ENCODE data around the gene ARMH2.
"Not testable (repeated sequence)": the region's sequence is repeated elsewhere in the genome, so short reads cannot be mapped to it uniquely, and the experiment has no call there.

ARMH2 gene

DNA sequence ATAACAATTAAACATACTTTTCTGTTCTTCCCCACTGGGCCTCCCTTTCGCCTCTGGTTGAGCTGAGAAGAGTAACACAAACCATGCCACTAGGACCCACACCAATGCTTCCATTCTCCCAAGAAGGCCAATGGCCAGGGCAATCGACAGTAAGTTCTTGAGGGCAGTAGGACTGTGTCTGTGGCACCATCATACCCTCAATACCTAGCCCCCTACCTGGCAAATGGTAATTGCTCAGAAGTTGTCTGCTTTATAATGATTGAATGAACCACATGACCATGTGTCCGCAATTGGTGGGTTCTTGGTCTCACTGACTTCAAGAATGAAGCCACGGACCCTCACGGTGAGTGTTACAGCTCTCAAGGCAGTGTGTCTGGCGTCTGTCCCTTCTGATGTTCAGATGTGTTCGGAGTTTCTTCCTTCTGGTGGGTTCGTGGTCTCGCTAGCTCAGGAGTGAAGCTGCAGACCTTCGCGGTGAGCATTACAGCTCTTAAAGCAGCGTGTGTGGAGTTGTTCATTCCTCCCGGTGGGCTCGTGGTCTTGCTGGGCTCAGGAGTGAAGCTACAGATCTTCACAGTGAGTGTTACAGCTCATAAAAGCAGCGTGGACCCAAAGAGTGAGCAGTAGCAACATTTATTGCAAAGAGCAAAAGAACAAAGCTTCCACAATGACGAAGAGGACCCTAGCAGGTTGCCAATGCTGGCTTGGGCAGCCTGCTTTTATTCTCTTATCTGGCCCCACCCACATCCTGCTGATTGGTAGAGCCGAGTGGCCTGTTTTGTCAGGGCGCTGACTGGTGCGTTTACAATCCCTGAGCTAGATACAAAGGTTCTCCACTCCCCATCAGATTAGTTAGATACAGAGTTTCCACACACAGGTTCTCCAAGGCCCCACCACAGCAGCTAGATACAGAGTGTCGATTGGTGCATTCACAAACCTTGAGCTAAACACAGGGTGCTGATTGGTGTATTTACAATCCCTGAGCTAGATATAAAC lies 33.6 kb downstream of the ARMH2 start:
- DNase-seq (ENCODE audit: low read depth): not testable (repeated sequence)

DNA sequence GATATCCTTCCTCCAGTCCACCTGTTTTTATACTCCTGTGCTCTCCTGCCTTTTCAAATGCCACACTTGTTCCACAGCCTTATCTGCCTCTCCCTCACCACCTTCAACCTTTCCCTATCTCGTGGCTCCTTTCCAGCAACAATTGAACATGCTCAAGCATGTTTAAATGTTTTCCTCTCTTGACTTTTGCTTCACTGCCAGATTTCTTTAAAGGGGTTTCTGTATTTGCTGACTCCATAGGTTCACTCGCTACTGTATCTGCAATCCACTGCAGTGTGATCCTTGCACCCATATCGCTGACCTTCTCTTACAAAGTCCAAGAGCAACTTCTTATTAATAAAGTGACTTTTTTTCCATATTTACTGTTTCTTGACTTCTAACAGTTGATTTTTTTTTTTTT lies 35.1 kb downstream of the ARMH2 start:
- DNase-seq (ENCODE audit: low read depth): no peak

DNA sequence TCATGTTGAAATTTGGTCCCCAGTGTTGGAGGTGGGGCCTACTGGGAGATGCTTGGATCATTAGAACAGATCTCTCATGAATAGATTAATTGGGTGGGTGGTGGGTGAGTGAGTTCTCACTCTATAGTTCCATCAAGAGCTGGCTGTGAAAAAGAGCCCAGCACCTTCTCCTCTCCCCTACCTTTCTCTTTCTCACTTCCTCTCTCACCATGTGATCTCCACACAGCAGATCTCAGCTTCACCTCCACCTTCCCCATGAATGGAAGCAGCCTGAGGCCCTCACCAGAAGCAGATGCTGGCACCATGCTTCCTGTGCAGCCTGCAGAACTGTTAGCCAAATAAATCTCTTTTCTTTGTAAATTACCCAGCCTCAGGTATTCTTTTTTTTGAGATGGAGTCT lies 36.9 kb downstream of the ARMH2 start:
- DNase-seq (ENCODE audit: low read depth): no peak

DNA sequence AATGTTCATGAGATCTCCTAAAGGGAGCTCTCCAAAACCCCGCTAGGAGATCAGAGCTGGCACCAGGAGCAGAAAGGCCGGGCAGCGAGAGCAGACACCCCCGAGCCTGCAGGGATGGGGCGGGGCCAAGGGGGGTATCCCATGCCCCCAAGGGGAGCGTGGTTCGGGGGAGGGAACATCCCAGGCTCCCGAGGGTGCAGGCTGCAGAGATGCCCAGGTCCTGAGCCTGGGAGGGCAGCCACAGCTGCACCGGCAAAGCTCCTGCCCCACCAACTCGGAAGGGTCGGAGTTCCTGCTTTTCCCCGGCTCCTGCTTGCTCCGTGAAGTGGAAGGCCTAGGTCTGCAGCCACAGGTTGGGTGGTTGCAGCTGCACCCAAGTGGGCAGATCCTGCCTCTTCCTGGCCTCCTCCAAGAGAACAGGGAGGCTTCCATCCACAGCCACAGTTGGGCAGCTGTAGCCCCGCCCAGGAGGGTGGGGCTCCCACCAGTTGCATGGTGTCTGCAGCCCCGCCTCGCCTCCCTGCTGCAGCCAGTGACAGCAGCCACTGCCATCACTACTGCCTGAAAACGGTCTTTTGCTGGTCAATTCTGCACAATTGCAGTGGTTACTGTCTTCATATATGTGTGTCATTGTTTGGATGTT lies 37.4 kb downstream of the ARMH2 start:
- DNase-seq (ENCODE audit: low read depth): no peak

DNA sequence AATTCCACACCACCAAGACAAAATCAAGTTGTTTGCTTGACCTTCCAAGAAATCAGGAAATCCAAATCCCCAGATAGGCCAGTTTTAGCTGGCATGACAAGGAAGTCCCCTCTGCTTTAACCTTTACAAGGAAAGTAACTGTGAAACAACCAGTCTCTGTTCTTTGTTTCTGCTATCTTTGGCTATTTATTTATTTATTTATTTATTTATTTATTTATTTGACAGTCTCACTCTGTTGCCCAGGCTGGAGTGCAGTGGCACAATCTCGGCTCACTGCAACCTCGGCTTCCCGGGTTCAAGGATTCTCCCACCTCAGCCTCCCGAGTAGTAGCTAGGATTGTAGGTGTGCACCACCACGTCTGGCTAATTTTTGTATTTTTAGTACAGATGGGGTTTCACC lies 38.5 kb downstream of the ARMH2 start:
- no peak for DNase-seq (ENCODE audit: low read depth)

DNA sequence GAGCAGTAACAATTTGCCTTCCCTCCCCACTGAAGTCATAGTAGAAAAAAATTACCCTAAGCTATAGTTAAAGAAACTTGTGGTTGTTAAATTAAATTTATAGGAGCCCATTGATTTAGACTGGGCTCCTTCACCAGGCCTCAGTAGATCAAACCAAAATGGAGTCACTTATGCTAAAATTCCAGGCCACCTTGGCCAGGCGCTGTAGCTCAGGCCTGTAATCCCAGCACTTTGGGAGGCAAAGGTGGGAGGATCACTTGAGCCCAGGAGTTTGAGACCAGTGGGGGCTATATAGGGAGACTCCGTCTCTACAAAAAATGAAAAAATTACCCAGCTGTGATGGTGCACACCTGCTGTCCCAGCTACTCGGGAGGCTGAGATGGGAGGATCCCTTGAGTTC lies 39.0 kb downstream of the ARMH2 start:
- DNase-seq (ENCODE audit: low read depth): no peak

DNA sequence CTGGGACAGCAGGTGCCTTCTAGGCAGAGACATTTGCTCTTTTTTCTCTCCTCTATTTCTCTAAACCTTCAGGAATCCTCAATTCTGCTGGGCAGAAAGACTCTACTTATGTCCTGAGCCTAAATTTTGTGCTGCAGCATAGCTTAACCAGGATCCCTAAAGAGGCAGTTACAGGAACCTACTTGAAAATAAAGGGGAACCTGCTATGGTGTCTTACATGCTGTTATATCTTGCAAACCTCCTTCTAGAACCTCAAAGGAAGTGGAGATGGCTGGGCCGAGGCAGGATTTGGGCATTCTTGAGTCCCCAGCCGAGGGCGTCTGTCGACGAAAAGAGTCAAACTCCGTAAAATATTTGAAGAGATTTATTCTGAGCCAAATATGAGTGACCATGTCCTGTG lies 41.1 kb downstream of the ARMH2 start:
- DNase-seq (ENCODE audit: low read depth): no peak

DNA sequence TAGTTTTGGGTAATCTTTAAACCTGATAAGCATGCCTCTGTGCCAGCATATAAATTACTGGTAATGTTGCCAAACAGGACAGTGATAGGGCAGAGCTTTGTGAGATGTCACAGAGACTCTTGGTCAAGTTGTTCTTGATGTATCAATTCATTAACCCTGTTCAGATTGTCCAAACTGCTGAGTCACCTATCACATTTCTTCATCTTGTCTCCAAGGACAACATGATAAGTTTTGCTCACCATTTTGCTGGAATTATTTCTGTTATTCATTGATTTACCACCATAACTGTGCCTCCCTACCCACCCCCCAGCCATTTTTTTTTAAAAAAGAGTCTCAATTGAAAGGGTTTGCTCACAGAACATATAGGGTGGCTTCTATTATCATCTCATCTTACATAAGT lies 43.4 kb downstream of the ARMH2 start:
- DNase-seq (ENCODE audit: low read depth): no peak

DNA sequence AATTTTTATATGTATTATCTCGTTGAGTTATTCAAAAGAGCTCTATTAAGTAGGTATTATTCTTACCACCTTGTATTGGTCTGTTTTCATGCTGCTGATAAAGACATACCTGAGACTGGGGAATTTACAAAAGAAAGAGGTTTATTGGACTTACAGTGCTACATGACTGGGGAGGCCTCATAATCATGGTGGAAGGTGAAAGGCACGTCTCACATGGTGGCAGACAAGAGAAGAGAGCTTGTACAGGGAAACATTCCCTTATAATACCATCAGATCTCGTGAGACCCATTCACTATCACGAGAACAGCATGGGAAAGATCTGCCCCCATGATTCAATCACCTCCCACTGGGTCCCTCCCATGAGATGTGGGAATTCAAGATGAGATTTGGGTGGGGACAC lies 44.3 kb downstream of the ARMH2 start:
- DNase-seq (ENCODE audit: low read depth): not testable (repeated sequence)

DNA sequence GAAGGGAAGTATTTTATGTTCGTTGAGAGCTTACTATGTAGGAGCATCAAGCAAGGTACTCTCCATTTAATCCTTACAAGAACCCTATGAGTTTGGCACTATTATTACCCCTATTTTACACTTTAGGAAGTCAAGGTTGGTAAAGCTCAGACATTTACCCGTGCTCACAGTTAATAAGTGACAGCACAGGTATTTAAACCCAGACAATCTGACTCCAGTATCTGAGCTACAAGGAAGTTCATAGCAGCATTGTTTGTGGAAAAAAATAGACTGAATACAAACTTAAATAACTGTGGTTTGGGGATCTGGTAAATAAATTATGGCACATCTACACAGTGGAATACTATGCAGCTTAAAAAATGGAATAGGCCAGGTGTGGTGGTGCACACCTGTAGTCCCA lies 45.2 kb downstream of the ARMH2 start:
- DNase-seq (ENCODE audit: low read depth): no peak

DNA sequence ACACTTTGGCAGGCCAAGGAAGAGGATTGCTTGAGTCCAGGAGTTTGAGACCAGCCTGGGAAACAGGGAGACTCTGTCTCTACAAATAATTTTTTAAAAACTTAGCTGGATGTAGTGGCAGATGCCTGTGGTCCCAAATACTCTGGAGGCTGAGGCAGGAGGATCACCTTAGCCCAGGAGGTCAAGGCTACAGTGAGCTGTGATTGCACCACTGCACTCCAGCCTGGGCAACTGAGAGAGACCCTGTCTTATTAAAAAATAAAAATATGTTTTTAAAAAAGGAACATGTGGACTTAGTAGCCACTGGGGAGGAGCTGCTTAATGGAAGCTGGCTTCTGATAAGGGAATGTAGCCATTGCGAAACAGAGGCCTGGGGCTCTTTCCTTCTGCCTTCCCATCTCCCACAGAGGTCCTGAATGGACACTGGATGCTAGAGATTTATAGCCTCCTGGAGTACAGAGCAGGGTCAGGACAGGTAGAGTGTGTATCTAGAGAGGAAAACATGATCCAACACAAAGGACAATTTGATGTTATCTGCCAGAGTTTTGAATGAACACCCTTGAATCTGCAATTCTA lies 45.7 kb downstream of the ARMH2 start:
- no peak for DNase-seq (ENCODE audit: low read depth)

DNA sequence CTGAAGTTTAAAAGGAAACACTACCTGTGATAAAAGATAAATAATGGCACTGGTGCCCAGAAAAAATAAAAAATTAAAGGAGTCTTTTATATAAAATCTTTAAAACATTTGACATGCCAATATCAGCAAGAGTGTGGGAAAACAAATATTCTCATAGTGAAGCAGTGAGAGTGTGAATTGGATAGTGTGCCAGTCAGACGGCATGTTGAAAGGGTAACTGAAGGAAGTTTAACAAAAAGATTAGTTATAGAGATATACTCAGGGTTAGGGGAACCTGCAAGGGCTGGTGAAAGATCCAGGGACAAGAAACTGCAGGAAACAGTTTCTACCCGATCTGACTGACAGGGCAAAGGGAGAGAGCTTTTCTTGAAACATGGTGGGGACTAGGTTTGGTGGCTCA lies 46.2 kb downstream of the ARMH2 start:
- no peak for DNase-seq (ENCODE audit: low read depth)

DNA sequence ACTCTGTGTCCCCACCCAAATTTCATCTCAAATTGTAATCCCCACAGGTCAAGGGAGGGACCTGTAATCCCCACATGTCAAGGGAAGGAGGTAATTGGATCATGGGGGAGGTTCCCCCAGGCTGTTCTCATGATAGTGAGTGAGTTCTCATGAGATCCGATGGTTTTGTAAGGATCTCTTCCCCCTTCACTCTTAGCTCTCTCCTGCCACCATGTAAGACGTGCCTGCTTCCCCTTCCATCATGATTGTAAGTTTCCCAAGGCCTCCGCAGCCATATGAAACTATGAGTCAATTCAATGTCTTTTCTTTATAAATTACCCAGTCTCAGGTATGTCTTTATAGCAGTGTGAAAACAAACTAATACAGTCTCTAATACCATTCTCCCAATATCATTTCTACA lies 47.8 kb downstream of the ARMH2 start:
- not testable (repeated sequence) for DNase-seq (ENCODE audit: low read depth)

DNA sequence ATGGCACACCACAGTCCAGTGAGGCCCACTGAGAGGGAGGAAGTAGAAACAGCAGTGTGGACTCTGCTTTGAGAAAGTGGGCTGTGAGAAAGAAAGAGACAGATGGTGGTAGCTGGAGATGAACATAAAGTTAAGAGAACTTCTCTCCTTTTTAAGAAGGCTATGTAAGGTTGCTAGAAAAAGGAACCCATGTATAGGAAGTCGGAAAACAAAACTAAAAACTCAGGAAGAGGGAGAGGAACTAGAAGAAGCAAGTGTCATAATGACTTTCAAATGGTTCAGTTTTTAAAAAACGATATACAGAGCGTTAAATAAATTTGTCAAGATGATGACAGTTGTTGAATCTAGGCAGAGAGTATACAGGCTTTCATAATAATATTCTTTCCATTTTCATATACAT lies 49.4 kb downstream of the ARMH2 start:
- DNase-seq (ENCODE audit: low read depth): no peak

All from stimulated activated CD8-positive, alpha-beta memory T cell treated with anti-CD3 and anti-CD28 coated beads, Interleukin-15, amount 100 ng/mL, for 1 hour (primary cell).